Stimulated activated CD4-positive, alpha-beta T cell treated with anti-CD3 and anti-CD28 coated beads, Interleukin-12 subunit alpha, Interleukin-12 subunit beta, amount 100 ng/mL, for 24 hours (primary cell): ENCODE data around the gene FOXP4.

Experiments used
- DNase-seq, 2 experiments: peaks; one replicate each; pipeline ENCODE4 v3.0.0-alpha.2; 2020; ENCODE audit warnings: low read depth in 2 of 2

The FOXP4 gene

DNA sequence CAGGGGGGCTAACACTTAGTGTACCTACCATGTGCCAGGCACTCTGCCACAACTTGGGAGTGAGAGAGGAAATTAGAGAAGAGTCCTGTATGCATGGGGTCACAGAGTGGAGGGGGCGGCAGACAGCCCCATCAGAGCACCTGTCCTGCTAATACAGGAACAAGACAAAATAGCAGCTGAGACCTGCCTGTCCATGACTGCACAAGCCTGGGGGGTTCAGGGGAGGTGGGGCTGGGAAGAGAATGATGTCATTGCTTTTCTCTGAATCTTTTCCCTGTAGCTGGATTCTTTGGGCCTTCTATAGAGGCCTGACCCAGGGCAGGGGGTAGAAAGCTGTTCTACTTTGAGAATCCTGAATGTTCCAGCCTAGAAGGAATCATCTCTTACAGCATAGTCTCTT is 37.4 kb downstream of the FOXP4 start:
- no peak for DNase-seq

DNA sequence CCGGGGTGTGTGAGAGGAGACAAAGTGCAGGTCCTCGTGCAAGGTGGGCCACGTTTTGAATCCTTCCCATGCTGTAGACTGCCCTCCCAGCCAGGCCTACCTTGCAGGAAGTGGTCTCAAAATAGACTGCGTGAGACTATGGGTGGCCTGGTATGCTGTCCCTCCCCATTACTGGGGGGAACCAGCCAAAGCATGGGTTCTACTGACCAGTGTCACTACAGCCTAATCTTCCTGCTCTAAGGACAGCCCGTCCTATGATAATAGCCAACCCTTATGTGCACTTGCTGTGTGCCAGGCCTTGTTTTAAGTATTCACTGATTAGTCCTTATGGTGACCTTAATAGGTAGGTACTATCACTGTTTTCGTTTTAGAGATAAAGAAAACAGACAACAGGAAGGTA is 38.0 kb downstream of the FOXP4 start:
- no peak for DNase-seq

DNA sequence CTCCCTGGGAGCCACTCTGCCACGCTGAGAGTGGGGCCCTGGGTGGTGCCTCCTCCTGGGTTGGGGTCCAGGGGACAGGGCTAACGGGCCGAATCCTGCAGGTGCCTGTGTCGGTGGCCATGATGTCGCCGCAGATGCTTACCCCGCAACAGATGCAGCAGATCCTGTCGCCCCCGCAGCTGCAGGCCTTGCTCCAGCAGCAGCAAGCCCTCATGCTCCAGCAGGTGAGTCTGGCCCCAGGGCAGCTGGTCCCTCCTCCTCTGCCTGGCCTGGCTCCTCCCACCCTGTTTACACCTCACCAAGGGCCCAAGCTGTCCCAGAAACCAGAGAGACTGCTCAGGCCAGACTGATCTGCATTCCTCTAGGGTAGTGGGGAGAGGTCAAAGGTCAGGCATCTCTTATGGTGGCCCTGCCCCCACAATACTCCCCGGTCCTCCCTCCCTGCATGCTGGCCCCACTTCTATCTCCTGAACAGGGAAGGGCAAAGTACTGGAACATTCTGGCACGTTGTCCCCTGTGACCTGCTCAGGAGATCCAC is 38.6 kb downstream of the FOXP4 start:
- no peak for DNase-seq

DNA sequence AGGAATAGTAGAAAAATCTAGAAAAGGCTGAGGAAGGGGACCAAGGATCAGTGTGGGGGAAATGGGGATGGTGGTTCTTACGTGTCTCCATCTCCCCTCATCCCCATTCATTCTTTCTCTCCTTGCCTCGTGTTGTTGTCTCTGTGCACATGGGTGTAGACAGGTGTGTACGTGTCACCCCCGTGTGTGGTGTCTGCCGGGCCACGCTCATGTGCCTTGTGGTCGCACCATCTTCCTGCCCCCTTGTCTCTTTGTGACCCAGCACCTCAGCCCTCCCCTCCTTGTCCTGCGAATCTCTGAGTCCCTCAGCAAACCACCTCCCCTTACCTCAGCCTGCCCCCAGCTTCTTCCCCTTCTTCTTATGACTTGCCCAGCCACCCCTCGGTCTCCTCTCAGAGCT is 39.4 kb downstream of the FOXP4 start:
- DNase-seq: no peak

DNA sequence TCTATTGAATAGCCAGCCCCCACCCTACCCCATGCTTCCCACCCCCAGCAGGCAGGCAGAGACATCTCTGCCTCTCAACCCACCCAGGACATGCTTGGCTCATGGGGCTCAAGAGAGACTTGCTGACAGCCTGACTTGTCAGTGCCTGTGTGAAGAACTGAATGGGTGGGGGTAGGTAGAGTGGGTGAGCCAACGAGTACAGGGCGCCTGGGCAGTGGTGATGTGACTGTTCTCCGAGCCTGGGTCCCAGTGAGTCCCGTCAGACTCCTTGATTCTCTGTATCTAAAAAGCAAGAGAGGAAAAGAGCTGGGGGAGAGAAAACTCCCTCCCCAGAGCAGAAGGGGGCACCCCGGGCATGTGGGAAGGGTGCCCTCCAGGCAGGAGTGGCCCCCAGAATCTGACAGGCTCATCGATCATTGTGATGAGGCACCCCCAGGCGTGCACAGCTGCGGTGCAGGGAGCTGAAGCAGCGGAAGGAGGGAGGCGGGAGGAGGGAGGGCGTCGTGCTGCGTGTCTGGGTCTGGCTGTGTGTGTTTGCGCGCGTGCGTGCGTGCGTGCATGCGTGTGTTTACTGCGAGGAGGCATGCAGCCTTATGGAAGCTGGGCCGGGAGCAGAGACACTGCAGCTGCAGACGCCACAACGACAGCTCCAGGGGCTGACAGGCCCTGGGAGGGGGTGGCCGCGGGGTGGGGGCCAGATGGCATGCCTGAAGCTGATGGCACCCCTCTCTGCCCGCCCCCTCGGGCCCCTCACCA is 40.2 kb downstream of the FOXP4 start:
- no peak for DNase-seq

DNA sequence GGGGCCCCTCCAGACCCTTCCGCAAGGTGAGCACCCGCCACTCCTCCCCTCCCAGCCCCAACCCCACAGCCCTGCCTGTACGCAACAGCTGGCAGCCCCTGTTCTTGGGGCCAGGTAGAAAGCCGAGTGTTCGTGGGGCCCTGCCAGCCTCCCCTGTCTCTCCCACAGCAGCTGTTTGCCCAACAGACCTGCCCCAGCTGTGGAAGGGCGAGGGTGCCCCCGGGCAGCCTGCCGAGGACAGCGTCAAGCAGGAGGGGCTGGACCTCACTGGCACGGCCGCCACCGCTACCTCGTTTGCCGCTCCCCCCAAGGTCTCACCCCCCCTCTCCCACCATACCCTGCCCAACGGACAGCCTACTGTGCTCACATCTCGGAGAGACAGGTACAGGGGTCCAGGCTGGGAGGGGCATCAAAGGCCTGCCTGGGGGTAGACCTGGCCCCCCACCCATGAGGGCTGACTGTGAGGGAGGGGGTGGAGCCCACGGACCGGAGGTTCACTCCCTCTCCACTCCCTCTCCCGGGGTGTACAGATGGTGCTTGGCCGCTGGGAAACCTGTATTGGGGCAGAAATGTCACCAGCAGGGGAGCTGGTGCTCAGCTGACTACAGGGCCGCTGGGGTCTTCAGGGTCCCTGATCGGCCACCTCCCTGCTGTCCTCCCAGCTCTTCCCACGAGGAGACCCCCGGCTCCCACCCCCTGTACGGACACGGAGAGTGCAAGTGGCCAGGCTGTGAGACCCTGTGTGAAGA is 41.1 kb downstream of the FOXP4 start:
- no peak for DNase-seq

DNA sequence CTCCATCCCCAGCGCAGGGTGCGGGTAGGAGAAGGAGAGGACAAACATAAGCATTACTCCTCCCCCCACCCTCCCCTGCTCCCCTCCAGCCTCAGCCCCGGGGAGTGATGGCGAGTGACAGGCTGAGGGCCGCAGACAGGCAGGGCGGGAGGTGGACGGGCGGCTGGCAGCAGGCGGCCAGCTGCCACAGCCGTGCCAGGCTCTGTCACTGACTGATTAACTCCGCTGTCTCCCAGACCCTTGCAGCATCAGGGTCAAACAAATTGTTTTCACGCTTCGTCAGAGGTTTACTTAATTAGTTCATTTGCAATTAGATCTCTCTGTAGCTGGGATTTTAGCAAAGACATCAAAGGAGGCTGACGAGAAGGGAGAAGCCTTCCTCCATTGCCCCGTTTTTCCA is 41.9 kb downstream of the FOXP4 start:
- DNase-seq: no peak

DNA sequence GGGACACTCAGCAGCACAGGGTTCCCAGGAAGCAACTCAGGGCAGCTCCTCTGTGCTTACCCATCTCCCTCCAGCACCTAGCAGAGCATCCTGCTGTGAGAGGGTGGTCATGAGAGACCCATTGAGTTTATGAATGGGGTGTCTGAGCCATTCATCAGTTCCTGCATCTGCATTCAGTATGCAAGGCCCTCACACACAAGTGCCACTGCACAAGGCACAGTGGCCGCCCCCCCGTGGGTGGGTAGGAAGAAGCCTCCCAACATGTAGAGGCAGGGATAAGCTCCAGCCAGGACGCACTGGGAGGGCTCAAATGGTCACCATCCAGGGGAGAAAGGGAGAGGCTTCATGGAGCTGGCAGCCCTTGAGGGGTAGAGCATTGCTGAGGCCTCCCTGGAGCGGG is 43.0 kb downstream of the FOXP4 start:
- DNase-seq: no peak

DNA sequence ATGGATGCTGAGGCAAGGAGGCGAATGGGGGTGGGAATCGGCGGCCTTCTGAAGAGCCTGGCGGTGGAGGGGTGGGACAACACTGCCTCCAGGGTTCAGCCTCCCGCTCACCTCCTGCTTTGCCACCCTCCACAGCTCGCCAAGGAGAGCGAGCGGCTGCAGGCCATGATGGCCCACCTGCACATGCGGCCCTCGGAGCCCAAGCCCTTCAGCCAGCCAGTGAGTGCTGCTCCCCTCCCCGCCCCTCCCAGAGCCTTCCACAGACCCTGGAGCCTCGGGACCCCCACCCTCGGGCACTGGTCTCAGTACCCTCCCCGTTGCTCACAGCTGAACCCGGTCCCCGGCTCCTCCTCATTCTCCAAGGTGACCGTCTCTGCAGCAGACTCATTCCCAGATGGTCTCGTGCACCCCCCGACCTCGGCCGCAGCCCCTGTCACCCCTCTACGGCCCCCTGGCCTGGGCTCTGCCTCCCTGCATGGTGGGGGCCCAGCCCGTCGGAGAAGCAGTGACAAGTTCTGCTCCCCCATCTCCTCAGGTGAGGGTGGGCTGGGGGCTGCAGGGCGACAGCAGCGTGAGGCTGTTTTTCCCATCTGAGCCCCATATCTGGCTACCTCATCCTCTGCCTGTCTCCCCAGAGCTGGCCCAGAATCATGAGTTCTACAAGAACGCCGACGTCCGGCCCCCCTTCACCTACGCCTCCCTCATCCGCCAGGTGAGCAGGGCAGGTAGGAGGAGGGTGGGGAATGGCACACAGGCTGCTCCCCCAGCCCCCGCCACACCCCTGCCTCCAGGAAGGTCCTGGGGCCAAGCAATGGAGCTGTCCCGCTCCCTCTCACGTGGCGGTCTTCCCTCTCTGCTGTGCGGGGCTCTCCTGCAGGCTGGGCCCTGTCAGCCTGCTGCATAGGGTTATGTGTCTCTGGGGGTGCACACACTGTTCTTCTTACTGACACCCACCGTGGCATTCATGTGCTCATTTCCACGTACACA is 43.7 kb downstream of the FOXP4 start:
- no peak for DNase-seq

DNA sequence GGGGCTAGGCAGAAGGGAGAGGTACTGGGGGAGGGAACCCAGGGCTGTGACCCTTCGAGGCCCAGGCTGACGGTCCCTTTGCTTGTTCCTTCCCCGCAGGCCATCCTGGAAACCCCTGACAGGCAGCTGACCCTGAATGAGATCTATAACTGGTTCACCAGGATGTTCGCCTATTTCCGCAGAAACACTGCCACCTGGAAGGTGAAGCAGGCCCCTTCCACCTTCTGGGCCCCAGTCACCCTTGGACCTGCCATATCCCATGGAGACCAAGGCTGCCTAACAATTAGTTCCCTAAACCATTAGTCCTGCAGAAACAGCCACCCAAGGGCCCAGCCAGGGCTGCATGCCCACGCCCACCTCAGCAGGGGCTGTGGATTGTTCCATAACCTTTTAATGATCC is 44.9 kb downstream of the FOXP4 start:
- no peak for DNase-seq

DNA sequence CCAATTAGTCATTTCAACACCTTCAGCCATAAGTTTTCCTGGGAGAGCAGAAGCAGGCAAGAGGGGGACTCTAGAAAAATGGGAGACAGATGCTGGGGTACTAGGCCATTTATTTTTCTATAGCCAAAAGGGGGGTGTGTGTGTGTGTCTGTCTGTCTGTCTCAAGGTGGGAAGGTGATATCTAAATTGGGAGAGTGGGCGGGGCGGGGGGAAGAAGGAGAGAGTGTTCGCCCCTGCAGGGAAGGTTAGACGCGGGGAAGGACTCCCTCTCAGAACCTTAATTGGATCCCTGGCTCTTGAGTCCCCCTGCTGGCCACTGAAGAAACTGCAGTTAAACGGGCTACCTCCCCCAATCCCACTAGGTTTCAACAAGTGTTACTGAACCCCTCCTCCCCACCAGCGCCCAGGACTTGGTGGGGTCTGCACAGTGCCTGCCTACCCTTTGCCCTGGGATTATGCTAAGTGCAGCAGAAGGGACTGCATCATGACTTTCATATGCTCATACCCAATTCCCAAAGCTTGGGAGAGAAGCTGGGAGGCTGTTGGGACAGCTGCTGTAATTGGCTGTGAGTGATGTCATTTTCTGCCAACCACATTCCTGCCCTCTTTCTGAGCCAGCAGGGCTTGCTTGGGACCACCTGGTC is 45.8 kb downstream of the FOXP4 start:
- DNase-seq: peak; percentile 62 to 79

DNA sequence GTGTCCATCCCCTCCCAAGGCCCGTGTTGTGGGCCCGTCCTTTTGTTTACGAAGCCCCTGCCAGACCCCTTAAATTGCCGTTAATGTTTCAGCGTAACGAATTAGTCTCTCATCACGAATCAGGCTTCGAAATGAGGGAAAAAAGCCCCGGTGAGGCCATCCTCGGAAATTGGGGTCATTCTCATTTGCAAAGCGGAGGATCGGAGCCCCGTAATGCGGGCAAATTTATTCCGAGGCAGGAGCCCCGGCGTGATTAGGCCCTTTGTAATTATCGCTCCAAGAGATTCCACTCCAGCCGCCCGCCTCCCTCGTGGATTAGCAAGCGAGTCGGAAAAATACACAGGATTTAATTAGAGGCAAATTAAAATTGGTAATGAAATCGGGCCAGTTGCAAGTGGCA is 47.2 kb downstream of the FOXP4 start:
- DNase-seq: no peak

DNA sequence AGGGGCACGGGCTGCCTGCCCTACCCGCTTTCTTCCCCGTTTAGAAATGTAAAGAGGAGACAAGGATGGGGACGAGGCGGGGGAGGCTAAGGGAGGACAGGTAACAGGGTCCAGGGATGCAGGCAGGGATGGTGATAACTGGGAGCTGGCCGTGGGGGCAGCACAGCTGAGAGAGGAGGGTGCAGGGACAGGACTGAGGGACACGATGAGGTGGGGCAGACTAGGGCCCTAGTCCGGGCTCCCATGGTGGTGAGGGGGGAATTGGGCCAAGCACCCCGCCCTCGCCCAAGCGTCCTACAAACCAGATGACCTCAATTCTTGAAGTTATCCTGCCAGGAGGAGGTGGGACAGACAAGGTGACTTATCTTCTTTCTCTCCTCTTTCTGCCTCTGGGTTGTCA is 47.7 kb downstream of the FOXP4 start:
- no peak for DNase-seq

DNA sequence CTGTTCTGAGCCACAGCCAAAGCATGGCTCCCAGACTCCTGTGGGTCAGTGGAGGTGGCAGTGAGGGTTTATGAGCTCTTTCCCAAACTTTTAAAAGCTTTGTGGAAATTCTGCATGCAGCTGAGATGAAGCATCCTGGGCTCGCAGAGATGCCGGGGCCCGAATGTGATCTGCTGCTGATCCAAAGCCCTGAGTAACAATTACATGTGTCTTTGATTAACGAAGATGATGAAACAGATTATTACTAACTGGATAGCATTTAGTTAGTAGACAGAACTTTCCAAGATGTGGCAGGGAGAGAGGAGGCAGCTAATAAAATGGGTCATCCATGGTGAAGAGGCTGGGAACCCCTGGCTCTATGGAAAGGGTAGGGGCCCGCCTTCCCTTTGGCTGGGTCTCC is 48.1 kb downstream of the FOXP4 start:
- DNase-seq: no peak

DNA sequence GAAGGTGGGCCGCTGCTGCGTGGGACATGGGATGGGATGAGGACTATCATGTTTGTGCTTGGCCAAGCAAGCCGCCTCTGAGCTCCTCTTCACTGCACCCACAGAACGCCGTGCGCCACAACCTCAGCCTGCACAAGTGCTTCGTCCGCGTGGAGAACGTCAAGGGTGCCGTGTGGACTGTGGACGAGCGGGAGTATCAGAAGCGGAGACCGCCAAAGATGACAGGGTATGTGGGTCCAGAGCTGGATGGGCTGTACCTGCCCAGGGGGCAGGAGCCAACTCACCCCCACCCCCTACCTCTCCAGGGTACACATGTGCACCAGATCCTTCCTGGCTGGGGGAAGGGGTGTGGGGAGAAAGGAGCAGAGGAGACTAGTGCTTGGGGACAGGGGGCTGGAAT is 48.6 kb downstream of the FOXP4 start:
- no peak for DNase-seq

DNA sequence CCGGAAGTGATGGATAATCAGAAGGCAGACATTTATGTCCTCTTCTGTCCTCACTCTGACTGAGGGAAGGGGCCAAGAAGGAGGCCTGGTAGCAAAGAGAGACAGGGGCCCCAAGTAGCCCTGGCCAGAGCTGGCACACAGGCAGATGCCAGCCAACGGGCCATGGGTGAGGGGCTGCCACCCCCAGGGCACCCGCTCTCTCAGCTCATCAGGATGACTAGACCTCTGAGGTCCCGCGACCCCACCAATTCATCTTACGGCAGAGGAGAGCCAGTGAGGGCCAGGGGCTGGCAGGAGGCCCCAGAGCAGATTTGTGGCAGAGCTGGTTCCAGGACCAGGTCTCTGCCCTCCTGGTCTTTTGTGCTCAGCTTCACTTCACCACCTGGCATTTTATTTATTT is 49.0 kb downstream of the FOXP4 start:
- no peak for DNase-seq

DNA sequence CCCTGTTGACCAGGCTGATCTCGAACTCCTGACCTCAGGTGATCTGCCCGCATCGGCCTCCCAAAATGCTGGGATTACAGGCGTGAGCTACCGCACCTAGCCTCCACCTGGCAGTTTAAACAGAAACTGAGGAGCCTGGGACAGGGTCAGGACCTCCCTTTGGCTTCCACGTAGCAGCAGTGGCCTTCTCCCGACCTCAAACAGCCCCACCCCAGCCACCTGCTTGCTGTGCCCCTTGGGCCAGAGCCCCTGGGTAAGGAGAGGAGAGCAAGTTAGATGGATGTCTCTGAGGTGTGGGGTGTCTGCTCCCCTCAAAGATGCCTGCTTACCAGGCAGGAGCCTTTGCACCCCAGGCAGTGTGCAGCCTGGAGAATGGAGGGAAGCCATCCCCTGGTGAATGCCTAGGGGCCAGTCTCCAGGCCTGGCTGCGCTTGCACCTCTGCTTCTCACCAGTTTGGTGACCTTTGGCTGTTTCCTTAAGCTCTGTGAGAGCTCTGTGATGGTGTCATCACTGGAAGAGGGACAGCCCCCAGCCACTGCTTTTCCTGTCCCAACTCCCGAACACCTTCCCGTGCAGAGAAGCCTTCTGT is 50.0 kb downstream of the FOXP4 start:
- DNase-seq: no peak

DNA sequence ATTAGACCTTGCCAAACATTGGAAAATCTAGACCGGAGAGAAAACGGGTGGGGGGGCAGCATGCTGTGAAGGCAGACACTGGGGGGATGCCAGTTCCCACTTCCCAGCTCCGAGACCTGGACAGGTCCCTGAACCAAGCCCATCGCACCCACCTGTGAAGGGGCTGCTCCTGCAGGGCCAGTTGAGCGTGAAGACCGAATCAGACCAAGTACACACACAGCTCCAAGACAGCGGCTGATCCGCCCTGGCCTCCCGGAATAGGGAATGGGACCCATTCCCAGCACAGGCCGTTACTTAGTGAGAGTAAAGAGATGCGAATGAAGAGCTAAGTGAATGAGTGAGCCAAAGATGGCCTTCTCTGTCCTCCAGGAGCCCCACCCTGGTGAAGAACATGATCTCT is 50.6 kb downstream of the FOXP4 start:
- DNase-seq: no peak

DNA sequence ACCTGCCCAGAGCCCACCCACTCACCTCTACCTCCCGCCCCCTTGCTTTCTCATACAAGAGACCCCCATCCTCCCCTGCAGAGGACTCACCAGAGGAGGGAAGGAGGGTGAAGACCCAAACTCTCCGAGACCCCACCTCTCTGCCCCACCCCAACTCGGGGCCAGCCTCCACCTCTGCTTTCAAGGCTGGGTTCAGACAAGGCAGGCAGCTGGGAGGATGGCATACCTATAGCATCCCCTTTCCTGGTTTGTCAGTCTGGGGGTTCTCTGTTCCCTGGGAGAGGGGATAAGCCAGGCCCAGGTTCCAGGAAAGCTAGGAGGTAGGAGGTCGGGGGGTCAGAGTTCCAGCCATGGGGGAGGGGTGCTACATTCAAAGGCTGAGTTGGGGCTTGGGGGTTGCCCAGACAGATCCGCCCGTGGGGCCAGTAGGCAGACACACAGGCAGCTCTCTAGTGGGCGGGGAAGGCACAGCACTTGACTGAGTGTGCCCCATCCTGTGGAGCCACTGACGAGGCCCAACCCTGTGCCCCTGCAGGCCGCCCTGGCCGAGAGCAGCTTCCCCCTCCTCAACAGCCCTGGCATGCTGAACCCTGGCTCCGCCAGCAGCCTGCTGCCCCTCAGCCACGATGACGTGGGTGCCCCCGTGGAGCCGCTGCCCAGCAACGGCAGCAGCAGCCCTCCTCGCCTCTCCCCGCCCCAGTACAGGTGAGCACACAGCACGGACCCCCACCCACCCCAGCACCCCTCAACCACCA is 51.2 kb downstream of the FOXP4 start:
- no peak for DNase-seq

DNA sequence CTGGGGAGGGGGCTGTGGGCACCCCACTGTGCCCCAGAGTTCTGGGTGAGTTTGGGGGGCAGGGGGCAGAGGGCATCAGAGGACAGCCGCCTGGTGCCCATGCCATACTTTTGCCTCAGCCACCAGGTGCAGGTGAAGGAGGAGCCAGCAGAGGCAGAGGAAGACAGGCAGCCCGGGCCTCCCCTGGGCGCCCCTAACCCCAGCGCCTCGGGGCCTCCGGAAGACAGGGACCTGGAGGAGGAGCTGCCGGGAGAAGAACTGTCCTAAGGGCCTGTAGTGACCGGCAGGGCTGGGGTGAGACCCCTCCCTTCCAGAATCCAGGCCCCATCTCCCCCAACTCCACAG is 52.5 kb downstream of the FOXP4 start:
- DNase-seq: no peak
